Mucosa of descending colon (tissue), 3 donors: ENCODE results near the gene MCF2L. TPM values are rescaled to one million over a fixed set of nuclear protein-coding genes. Genes with fewer than 3 reads are reported as not detected.

Experiments
- ATAC-seq: fragments of 200-7000 bp; cut with Tn5 transposase; one replicate; pipeline ENCODE4 v1.9.1; 2020; ENCODE audit warnings: mild to moderate bottlenecking, moderate library complexity
- DNase-seq, 3 donors: peaks; one replicate each; pipeline ENCODE4 v3.0.0-alpha.2; 2020
- H3K36me3 ChIP-seq: fragments of 200-600 bp; one replicate; pipeline ENCODE4 v1.8.0; 2021; ENCODE audit warnings: low read depth, mild to moderate bottlenecking
- H3K4me1 ChIP-seq: fragments of 200-600 bp; one replicate; pipeline ENCODE4 v1.8.0; 2021; ENCODE audit warnings: low read depth, mild to moderate bottlenecking
- H3K4me3 ChIP-seq: fragments of 200-600 bp; one replicate; pipeline ENCODE4 v1.8.0; 2021; ENCODE audit warnings: mild to moderate bottlenecking
- H3K9me3 ChIP-seq: fragments of 200-600 bp; one replicate; pipeline ENCODE4 v1.8.0; 2021; ENCODE audit warnings: mild to moderate bottlenecking
- intact Hi-C, 2 donors: fragments of 100-400 bp; cut with DNase I in 1 of 2; cut with micrococcal nuclease in 1 of 2; formaldehyde crosslinking; loops; one replicate each; pipeline versions ENCODE4 v1.11.0 to v1.11.1; 2022; cut with DNase I, micrococcal nuclease
- total RNA-seq, 3 donors: library from RNA; stranded (reverse); fragmentation: NEBNext Ultra II Directional in 2 of 3; extraction: Animal tissue kit (Norgen Biotek cat#: 25700) in 2 of 3; gene quantifications; one replicate each; pipeline versions ENCODE4 v1.2.1 to v1.2.4, GENCODE V29; 2021 to 2023
- TF ChIP-seq, protein P1 (sequence below): fragments of 200-600 bp; IDR thresholded peaks from one replicate; pipeline ENCODE4 v1.8.0; 2022; ENCODE audit warnings: antibody characterized with exemption, mild to moderate bottlenecking
- donor health status: DM: no; HTN: no; CAD: no; lungs with moderate emphysema.
- donor health status: DM: no; HTN: no; CAD: no.
- donor health status: DM: no; HTN: yes; CAD: no.

MCF2L gene
- total RNA-seq, 3 donors from 2014 or later: 53.9 to 109 (median 95.4) TPM

DNA sequence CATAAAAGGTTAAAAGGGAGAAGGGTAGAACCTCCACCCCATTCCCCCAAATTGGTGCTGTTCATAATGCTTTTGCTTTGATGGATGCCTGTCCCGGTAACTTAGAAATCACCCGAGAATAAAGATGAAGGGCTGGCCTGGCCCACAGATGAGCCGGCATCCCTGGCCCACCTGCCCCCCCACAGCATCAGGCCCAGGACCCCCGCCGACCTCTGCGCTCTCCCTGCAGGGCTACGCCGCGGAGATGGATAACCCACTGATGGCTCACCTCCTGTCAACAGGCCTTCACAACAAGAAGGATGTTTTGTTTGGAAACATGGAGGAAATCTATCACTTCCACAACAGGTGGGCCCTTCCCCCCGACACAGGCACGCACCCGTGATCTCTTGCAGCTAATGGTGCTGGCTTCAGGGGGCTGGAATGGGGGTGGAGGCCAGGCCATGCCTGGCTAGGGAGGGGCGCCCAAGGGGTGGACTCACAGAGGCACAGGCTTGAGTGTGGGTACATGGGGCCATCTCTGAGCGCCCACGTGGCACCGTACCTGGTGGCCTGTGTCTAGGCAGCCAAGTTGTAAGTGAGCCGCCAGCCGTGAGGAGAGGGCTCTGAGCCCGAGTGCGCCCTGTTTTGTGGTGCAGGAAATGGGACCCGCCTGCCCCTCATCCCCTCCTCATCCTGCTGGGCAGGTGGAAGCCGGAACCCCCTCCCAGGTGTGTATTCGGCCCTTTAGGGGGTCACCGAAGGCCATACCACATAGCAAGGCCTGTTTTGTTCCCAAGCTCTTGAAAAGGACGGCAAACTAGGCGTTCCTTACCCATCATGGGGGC, 113.4 kb downstream of the MCF2L start:
- DNase-seq: peak in 1 of 3 donors; percentile 27
- Histone ChIP-seq H3K4me3 (no peak overlapping the region), H3K36me3 (no peaks in the 10 kb centered on the region), H3K9me3 (no peaks in the 10 kb centered on the region), H3K4me1 (no peaks in the 10 kb centered on the region)
- ATAC-seq: no peak
- TF ChIP-seq, protein P1, sequence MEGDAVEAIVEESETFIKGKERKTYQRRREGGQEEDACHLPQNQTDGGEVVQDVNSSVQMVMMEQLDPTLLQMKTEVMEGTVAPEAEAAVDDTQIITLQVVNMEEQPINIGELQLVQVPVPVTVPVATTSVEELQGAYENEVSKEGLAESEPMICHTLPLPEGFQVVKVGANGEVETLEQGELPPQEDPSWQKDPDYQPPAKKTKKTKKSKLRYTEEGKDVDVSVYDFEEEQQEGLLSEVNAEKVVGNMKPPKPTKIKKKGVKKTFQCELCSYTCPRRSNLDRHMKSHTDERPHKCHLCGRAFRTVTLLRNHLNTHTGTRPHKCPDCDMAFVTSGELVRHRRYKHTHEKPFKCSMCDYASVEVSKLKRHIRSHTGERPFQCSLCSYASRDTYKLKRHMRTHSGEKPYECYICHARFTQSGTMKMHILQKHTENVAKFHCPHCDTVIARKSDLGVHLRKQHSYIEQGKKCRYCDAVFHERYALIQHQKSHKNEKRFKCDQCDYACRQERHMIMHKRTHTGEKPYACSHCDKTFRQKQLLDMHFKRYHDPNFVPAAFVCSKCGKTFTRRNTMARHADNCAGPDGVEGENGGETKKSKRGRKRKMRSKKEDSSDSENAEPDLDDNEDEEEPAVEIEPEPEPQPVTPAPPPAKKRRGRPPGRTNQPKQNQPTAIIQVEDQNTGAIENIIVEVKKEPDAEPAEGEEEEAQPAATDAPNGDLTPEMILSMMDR: no peak
- intact Hi-C loops: no loop called here

DNA sequence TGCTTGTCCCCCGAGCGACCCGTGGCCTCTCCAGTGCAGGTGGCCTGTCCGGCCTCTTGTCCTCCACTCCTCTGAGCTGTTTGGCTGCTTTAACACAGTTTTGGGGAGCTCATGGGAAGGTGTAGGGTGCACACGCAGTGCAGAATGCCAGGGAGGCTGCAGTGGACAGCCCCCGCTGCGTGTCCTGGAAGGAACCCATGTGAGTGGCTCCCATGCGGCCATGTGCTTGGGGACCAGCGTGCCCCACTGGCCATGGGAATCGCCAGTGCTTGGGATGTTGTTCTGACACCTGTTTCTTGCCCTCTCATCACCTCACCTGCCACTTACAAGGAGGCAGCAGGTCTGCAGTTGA, 114.0 kb downstream of the MCF2L start:
- intact Hi-C loops: no loop called here
- TF ChIP-seq, protein P1: no peak
- no peaks in the 10 kb centered on the region for H3K4me1 ChIP-seq
- H3K36me3 ChIP-seq: no peaks in the 10 kb centered on the region
- ATAC-seq (no peak), DNase-seq (peak in 1 of 3 donors; percentile 39)
- H3K4me3 ChIP-seq: no peak overlapping the region
- H3K9me3 ChIP-seq: no peaks in the 10 kb centered on the region

DNA sequence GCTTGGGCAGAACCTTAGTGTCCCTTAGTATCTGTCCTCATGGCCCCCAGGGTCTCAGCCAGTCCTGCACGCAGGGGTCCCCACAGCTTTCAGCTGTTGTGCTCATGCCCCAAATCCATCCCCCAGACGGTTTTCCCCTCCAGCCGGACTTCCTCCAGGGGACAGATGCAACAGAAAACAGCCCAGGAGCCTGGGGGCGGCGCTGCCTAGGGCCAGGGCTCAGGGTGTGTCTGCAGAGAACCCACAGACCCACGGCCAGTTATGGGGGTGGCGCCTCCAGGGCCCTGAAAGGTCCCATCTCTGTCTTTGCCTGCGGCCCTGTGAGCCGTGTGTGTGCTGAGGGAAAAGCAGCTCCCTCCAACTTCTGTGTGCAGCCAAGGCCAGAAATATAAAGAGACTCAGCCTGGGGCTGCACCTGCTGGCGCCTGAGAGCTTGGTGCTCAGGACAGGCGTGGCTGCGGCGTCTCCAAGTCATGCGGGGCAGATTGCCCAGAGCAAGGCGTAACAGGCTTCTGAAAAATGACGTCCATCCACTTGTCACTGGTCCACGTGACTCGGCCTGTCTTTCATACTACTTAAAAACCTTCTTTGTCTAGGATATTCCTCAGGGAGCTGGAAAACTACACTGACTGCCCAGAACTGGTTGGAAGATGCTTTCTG, 114.5 kb downstream of the MCF2L start:
- H3K36me3 ChIP-seq: no peaks in the 10 kb centered on the region

DNA sequence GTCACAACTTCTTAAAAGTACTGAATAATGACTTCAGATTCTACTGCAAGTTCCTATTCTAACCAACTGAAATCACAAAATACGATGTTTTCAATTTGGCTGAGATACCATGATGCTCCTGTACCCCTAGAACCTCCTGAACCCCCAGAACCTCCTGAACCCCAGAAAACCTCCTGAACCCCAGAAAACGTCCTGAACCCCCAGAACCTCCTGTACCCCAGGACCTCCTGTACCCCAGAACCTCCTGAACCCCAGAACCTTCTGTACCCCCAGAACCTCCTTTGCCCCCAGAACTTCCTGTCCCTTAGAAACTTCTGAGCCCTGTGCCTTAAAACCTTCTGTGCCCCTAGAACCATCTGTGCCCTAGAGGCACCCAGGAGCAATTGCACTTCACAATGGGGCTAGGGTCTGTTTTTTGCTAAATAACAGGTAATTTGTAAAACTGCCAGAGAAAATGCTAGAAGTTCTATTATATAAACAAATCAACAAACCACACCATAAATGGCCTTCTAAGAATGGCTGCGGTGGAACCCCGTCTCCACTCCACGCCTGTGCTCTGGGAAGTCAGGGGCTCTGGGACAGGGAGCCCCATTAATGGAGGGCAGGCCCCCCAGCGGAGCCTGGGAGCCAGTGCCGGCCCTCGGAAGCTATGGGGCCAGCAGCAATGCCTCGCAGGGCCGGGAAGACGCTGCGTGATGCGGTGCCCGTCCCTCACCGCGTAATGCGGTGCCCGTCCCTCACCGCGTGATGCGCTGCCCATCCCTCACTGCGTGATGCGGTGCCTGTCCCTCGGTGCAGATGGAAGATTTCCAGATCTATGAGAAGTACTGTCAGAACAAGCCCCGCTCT, 115.3 kb downstream of the MCF2L start:
- Histone ChIP-seq H3K4me1 (no peaks in the 10 kb centered on the region), H3K9me3 (no peaks in the 10 kb centered on the region), H3K36me3 (no peaks in the 10 kb centered on the region), H3K4me3 (no peak overlapping the region)
- intact Hi-C loops: no loop called here
- TF ChIP-seq, protein P1: no peak
- peak in 1 of 3 donors; percentile 19 for DNase-seq
- no peak for ATAC-seq

More for the DNA sequence above, 114.5 kb downstream of the MCF2L start:
- TF ChIP-seq, protein P1: no peak
- Histone ChIP-seq H3K4me1 (no peaks in the 10 kb centered on the region), H3K9me3 (no peaks in the 10 kb centered on the region), H3K4me3 (no peak overlapping the region)
- peak in 2 of 3 donors; percentile 32 to 46 for DNase-seq
- ATAC-seq: peak; percentile 60
- intact Hi-C loops: no loop called here

DNA sequence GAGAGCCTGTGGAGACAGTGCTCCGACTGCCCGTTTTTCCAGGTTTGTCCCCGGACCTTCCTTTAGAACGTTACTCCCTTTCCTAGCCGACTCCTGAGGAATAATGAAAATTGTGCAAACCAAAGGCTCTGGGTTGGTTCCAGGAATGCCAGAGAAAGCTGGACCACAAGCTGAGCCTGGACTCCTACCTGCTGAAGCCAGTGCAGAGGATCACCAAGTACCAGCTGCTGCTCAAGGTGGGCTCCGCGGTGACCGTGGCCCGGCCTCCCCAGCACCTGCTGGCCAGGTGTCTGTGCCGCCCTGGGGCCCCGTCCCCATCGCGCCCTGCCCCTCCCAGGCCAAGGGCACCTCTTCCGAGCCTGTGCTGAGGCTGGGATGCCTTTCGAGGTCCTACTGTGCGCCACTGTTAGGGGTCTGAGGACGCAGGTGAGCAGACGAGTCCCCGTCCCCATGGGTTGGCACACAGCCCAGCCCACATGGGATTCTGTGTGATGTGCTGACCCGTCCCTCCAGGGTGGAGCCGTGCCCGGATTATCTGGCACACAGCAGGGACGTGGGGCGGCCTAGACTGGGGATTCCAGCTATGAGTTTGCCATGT, 116.0 kb downstream of the MCF2L start:
- TF ChIP-seq, protein P1: no peak
- intact Hi-C loops: no loop called here
- DNase-seq (peak in 1 of 3 donors; percentile 30), ATAC-seq (no peak)
- H3K4me3 ChIP-seq: no peak overlapping the region
- H3K9me3 ChIP-seq: no peaks in the 10 kb centered on the region
- H3K4me1 ChIP-seq: no peaks in the 10 kb centered on the region
- no peaks in the 10 kb centered on the region for H3K36me3 ChIP-seq
